Activated CD4-positive, CD25-positive, alpha-beta regulatory T cell treated with anti-CD3 and anti-CD28 coated beads, Interleukin-2, amount 50 U/mL, for 16 hours (primary cell): ENCODE results near the gene ZMYND12.

Source experiments
- DNase-seq: peaks from one replicate; pipeline ENCODE4 v3.0.0-alpha.2; 2020; ENCODE audit warnings: low read depth, low spot score

The ZMYND12 gene

DNA sequence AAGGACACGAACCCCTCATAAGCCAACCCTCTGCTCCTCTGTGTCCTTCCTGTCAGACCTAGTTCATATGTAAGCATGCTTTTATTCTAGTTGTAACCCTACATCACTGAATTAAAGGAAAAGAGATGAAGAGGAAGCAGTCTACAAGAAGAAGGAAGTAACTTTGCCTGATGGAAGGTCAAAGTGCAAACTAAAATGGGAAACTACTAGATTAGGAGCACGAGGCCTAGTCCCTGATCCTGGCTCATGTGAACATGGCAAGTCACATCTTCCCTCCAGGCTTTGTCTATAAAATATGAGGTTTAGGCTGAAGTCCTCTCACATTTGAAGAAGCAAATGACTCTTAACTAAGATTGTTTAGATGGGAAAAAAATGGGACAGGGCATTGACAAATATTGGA, 13.2 kb downstream of the ZMYND12 start:
- DNase-seq: no peak

DNA sequence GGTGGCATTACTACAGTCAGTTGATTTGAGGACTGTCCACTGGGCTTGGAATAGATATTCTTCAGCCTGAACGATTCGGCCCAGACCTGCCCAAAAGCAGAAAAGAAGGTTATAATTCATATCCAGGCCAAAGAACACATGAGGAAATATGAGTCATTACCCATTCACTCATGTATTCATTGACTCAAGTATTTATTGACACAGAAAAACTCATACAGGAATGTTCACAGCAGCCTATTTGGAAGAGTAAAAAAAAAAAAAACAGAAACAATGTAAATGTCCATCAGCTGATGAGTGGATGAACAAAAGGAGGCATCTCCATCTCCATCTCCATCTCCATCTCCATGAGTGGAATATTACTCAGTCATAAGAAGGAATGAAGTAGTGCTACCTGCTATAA, 15.9 kb downstream of the ZMYND12 start:
- DNase-seq: no peak

DNA sequence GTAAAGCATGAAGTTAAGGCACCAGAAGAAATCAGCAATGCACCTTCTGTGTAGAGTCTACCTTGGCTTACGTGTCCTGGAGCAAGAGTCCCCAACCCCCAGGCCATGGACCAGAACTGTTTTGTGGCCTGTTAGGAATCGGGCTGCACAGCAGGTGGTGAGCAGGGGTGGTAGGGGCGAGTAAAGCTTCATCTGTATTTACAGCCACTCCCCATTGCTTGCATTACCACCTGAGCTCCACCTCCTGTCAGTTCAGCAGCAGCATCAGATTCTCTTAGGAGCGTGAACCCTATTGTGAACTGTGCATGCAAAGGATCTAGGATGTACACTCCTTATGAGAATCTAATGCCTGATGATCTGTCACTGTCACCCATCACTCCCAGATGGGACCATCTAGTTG, 21.5 kb downstream of the ZMYND12 start:
- no peak for DNase-seq

DNA sequence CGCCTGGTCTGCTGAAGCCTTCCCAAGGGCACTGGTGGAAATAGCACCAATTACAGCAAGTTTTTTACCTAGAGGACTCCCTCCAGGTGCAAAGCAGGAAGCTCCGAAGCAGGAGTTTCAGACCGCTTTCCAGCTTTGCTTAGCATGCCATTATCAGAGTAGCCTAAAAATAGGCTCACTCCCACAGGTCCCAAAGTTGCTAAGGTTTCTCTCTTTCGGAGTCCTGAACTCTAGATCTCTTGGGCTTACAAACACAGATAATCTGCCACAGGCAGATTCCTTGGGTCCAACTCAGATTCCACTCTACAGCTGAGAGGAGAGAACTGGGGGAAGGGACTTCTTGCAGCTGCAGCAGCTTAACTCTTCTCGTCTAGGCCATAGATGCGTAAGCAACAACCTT, 22.5 kb downstream of the ZMYND12 start:
- no peak for DNase-seq

DNA sequence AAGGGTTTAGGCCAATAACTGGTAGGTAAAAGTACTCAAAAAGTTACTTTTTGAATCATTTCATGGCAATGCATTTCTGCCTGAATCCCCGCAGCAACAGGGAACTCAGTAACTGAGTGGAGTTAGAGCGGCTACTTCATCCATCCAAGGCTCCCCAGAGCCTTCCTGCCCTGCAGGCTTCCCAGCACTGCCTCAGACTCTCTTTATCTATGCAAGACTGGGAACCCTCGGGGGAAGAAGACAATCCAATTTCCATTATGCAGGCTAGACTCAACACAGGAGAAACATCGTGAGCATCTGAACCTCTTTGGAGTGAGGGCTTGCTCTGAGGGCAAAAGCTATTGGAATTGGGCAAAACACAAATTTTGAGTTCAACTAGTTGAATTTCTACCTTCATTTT, 23.1 kb downstream of the ZMYND12 start:
- no peak for DNase-seq

DNA sequence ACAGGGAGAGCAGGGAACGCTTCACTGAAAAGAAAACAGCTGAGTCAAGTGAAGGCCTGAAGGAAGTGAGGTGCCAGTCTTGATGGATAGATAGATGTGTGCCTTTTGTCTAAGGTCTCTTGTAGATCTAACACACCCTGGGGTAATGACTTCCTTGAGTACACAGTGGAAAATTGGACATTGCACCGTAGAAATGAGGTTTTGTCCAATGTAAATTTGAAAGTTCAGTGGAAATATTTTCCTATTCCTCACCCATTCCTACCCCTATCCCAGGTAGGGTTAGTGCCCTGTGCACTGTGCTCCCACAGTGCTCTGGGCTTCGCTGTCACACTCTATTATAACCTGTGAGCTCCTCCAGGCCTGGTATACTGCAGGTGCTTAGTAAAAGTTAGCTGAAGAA, 24.3 kb downstream of the ZMYND12 start:
- no peak for DNase-seq

DNA sequence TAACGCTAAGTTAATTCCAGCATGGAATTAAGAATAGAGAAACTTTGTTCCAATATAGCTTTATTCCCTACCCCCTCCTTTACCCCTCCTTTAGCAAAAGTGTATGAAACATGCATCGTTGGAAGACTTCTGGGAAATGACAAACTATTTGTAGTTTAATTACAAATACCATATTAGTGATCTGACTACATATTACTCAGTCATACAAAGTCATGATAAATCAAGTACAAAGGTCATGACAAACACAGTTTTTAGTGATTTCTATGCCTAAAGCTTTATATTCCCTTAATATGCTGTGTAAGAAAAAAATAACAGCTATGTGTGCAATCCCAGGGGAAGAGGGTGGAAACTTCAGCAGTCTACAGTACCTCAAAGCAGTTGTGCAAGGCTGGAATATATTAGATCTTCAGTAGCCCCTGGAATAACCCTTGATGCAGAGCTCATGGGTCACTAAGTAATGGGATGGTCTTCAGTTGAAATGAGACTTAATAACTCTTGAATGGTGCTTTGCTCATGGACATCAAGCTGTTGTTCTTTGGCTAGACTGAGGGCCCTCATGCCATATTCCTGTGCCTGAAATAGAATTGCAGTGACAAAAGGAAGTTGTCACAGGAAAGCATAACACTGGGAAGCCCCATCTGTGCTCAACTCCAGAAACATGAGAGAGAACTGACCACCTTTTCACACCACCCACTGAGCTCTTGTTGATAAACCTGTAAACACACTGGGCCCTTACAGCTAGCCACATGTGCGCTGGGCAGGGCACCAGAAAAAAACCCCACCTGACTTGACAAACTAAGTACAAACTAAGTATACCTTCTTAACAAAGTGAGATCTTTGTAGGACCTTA, 25.3 kb downstream of the ZMYND12 start:
- DNase-seq: no peak

DNA sequence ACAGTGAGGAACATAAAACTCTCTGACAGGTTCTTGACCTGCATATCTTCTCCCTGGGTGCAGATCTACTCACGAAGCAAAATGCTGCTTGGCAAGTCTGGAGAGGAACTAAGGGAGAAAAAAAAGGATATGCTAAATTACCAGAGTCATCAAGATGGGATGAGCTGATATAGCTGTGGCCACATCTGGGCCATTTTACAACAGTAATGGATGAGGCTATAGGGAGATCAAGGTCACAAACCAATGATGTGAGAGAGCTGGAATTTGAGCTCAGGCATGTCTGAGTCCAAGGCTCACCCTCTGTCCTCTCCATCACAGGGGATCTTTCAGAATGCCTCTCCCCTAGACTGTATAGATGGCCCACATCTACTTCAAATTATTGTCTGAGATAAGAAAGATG, 26.2 kb downstream of the ZMYND12 start:
- no peak for DNase-seq

DNA sequence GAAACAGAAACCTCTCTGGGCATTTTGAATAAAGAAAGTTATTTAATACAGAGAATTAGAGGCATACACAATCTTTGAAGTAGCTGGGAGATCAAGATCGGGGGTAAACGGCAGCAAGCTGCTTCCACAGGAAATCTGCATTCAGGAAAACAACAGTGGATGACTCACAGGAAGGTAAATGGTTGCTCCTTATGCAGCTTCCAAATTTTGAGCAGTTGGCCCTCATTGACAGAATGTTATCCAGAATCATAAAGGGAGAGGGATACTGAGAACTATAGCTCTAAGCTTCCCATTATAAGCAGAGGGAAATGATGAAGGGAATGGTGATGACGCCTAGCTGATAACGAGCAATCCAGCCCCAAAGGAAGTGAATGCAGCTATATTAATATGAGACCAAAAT, 28.6 kb downstream of the ZMYND12 start:
- DNase-seq: no peak

DNA sequence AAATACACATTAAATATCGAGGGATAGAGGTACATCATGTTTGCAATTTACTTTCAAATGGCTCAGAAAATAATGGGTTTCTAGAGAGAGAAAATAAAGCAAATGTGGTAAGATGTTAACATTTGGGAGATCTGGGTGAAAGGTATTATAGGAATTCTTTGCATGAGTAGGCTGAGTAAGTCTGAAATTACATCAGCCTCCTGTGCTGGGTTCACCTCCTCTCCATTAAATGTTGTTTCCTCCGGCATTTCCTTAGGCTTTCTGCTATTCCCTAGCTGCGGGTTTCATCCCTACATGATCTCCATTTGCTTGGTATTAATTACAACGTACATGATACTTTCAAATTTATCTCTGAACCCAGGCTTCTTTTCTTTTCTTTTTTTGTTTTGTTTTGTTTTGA, 31.6 kb downstream of the ZMYND12 start:
- no peak for DNase-seq

DNA sequence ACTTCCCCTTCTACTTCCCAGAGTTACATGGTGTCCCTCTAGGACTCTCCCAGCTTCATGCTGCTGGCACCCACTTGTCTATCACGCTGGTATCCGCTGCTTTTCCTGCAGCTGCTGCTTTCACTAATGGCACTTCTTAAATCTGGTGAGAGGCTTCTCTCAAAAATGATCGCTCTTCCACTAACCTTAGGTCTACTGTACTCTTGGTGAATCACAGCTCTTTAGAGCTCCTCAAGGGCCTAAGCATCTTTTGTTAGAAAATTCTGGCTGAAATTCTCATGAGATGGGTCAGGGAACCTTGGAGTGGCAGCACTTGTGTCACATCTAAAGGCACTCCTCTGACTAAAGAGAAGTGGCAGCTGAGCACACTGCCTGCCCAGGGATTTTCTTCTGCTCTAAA, 32.1 kb downstream of the ZMYND12 start:
- DNase-seq: no peak

DNA sequence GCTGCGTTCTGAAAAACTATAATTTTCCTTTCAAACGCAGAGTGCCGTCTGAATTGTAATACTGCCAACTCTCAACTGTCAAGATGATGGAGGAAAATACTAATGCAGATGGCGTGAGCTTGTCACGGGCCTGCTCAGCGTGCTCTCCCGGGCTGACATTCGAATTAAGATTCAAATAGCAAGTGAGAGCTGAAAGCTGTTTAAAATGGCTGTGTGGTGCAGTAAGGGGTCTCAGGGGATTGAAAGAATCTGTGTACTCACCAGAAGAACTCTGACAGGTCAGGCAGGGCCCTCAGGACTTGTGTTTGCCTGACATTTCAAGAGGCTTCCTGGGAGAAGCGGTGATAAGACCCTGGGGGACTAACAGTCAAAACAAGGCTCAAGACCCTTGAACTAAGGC, 33.1 kb downstream of the ZMYND12 start:
- DNase-seq: no peak

DNA sequence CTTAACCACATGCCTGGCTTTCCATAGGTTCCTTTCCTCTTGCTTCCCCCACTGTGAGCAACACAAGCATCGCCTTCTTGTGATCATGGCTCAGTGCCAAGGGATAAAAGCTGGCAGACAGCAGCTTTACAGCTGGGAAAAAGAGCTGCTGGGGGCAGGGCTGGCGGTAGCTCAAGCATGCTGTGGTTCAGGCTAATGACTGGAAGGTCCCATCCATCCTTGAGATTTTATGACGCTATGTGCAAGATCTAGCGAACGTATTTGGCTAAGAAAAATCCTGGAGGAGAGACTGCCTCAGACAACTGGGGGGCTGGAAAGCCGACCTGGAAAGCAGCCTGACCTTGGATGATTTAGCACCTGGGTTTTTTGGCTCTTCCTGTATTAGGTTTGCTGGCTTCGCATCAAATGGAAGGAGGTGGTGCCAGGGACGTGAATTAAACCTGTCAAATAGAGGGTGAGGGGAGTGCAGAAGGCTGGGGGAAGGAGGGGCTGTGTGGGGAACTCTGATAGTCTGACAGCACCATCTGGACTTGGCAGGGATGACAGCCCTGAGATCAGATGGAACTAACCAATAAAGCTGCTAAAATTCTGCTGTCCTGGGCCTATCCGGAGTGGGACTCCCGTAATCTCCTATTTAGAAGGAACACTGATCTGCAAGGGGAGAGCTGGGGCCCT, 34.8 kb downstream of the ZMYND12 start:
- DNase-seq: no peak

DNA sequence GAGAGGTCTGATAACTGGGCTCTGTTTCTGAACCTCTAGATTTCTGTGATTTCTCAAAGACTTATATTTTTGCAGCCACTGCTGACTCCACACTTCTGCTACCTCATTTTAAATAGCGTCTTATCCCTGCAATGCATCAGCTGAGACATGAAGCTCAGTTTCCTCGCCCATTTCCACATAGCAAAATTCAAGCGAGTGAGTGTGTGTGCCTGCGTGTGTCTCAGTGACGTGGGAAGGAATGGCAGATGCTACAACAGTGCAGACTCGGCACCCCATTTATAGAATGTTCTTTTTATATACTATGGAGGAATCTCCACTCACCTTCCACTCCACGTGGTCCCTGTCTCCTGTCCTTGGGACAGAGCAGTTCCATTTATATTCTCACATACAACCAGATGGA, 35.7 kb downstream of the ZMYND12 start:
- no peak for DNase-seq

DNA sequence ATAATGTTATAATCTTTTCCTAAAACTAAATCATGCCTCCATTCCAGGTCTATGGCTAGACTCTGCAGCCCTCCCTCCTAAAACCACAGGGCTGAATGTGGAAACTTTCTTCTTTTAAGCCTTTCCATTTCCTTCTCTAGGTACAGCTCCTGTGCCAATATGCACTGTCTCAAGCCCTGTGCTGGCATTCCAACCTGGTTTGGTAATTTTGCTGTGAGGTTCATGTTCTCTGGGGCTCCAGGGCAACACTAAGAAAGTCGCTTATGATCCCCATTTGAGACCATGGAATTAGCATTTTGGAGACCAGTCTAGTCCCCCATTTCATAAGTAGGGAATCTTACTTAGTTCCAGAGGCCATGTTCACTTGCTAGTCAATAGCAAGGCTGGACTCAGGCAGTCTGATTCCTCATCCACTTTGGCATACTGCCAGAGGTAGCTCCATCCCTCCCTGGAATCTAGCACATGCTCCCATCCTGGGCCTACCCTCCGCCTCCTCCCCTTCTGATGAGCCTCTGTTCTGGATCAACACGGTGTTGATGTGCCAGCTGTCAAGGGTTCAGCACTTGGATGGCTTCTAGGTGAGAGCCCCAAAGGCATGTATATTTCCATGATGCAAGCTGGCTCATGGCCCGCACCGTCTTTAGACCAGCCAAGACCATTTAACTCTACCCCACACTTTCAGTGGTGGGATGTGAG, 36.5 kb downstream of the ZMYND12 start:
- no peak for DNase-seq

DNA sequence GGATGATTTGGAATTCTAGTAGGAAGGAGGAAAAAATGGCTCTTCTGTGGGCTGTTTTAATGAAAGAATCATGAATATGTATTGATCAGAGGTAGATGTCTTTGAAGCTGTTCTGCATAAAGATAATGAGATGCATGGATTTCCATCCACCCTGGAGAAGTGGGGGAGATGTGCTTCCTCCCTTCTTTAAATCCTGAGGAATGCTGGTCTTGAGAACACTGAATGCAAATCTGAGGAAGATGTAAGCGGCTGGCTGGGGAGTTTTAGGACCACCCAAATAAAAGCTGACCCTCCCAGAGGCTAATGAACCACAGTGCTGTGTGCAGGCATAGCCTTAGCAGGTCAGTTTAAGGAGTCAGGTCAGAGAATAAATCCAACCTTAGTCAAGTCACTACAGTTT, 37.3 kb downstream of the ZMYND12 start:
- no peak for DNase-seq

DNA sequence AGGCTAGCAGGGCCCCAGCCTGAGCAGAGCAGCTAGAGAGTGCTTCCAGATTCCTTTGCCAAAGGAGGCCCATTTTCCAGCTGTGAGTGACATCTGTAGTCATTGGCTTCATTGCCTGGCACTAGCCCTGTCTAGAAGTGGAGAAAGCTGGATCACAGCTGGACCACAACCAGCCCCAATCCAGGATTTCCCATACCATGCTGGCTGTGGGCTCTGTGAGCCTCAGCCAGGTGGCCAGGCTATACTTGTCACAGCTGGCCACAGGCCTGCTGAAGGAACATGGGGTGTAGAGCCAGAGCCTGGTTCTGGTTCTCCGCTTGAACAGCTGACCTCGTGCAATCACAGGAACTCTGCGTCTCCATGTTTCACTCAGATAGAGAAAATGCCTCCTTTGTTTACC, 38.7 kb downstream of the ZMYND12 start:
- DNase-seq: no peak

DNA sequence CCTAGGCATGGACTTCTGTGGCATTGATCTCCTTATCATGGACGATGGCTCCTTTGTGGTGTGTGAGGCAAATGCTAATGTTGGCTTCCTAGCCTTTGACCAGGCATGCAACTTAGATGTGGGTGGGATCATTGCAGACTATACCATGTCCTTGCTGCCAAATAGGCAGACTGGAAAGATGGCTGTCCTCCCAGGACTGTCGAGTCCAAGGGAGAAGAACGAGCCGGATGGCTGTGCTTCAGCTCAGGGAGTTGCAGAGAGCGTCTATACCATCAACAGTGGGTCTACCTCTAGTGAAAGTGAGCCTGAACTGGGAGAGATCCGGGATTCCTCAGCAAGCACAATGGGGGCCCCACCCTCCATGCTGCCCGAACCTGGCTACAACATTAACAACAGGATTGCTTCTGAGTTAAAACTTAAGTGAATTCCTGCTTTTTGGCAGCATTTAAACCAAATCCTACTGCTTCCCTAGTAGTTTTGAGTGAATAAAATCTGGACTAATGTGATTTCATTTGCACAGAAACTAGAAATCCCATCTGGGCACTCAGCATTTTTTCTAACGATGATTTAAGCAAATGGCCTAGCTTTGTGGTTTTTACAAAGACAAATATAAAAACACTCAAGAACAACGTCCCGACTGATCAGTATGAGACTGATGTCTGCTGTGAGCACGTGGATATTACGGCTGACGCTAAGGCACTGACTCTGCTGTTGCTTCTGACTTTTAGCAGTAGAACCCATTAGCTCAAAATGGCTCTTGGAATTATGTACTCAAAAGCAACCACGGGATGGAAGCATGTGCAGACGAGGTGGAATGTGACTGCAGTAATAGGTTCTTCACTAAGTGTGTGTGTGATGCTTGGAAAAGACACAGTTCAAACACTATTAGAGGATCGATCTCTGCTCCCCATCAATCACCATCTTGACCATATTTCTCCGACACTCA, 41.0 kb downstream of the ZMYND12 start:
- no peak for DNase-seq

DNA sequence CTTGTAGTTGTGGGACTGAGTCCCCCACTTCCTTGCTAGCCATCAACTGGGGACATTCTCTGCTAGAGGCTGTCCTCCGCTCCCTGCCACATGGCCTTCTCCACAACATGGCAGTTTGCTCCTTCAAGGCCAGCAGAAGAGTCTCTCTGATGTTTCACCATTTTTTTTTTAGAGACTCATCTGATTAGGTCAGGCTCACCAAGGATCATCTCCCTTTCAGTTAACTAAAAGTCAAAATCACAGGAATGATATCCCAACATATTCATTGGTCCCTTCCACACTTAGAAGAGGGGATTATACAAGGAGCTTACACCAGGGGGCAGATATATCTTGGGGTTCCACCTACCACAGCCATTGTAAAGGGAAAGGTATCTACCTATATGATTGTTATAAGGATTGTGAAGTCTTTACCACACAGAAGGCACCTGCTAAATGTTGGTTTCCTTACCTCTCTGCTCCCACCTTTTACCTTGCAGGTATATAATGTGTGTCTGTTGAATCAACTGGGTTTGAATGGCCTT, 51.9 kb downstream of the ZMYND12 start:
- no peak for DNase-seq

DNA sequence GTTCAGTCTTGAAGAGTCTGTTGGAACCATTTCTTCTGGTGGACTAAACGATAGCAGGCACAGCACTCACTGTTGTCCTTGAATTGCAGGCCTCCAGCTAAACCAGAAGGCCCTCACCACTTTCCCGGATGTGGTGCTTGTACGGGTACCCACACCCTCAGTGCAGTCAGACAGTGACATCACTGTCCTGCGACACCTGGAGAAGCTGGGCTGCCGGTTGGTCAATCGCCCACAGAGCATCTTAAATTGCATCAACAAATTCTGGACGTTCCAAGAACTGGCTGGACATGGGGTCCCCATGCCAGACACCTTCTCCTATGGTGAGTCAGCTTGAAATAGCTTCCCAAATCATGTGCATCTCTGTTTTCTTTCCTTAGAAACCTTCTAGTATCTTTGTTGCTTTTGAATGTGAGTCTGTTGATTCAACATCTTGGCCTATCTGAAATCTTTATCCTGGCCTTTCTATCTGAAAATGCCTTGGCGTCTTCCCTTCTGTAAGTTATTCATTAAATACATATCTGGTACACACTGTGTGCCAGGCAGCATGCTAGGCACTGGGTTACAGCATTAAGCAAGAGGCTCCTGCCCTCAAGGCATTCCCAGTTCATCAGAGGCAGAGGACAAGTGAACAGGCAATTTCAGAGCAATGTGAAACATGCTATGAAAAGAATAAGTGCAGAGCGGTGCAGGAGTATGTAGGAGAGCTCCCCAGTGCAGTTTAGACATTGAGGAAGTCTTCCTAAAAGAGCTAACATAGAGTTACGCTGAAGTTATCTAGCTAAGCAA, 56.3 kb downstream of the ZMYND12 start:
- no peak for DNase-seq
